NCI-H2171 treated with DMSO at 0.1 percent for 48 hours (cell line): ENCODE results near the gene TLR10.
"Not testable (repeated sequence)": the region's sequence is repeated elsewhere in the genome, so short reads cannot be mapped to it uniquely, and the experiment has no call there.

Experiments
- DNase-seq: peaks from one replicate; lab custom pipeline; 2025; lab: John Stamatoyannopoulos, UW

Gene TLR10

GRCh38 chr4:38800961-38801450, 18.2 kb upstream of the TLR10 start:
- DNase-seq, result no peak

DNA sequence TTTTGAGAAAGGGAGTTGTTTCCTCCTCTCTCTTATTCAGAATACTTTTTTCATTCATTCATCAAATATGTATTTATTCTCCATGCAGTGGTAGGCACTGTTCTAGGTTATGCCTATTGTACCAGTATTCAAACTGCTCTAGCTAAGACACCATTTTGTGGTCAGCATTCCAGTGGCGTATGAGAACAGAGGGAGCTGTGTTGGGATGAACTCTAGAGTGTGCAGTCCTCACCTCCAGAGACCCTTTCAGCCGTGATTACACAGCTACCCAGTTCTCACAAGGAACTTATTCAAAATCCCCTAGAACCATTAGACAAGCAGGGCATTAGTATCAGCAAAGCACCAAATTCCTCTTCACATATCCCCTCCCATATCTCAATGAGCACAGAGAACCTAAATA, 17.6 kb upstream of the TLR10 start:
- no peak for DNase-seq

DNA sequence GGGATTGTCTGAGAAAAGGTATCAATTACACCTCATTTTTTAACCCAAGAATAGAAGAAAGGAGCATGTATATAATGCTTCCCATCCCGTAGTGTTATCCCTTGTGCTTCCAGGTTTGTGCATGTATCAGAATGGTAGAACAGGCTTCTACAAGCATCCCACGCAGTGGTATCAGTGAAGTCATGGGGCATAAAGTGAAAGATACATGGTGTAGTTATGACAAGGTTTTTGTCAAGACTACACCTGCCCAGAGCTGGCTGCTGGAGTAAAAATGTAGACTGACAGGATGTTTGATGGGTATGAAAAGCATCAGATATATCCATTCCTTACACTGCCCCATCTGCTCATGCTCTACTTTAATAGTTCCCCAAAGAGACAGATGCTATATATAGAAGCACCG, 12.3 kb upstream of the TLR10 start:
- DNase-seq, result no peak

- DNase-seq, result no peak
These were observed 11.3 kb upstream of the TLR10 start for GRCh38 chr4:38794051-38794450.

DNA sequence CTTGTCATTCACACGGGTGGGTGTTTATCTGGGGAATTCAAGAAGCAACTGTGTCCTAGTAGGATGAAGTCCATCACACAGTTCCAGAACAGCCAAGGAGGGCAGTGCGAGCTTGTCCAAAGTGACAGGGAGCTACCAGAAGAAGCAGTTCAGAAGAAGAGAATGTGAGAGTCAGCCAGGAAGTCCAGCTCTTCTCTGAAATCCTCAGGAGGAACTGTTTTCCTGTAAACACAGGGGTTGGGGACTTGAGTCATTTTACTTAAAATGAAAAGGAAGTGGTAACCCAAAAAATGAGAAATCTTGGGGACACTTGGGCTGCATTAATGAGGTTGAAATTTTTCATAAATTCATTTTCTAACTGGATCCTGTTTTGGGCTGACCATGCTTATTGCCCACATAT, 8.2 kb upstream of the TLR10 start:
- no peak for DNase-seq

DNA sequence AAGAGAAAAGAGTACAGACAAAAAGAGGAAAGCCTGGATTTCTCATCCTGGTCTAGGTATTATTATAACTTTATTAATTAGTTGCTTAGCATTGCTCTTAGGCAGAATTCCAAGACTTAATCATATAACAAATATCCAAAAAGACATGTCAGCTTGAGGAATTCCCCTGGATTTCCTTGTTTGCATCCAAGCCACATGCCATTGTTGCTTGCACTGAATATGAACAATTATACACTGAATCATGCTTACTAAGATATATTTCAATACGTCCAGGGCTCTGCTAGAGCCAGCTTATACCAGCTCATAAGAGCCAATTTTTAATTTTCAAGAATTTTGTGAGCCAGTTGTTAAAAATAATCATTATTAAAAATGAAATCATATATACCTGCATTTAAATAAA, 5.5 kb upstream of the TLR10 start:
- DNase-seq, result no peak

DNA sequence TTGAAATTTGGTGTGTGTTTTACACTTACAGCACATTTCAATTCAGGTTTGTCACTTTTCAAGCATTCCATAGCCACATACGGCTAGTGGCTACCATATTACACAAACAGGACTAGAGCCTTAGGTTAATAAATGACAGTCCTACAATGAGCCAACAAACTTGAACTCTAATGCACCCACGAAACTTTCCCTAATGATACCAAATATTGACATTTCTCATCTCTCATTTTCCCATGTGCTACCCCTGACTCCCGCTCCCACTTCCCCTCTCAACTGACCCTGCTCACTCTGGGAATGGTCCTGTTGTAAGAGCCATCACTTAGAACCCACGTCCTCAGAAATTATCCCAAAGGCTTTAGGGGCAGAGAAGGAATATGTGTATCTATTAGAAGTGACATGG, 4.9 kb upstream of the TLR10 start:
- no peak for DNase-seq

- no peak for DNase-seq
These were observed 3.2 kb upstream of the TLR10 start for GRCh38 chr4:38785901-38786402.

GRCh38 chr4:38785041-38785790, 2.4 kb upstream of the TLR10 start:
- no peak for DNase-seq

DNA sequence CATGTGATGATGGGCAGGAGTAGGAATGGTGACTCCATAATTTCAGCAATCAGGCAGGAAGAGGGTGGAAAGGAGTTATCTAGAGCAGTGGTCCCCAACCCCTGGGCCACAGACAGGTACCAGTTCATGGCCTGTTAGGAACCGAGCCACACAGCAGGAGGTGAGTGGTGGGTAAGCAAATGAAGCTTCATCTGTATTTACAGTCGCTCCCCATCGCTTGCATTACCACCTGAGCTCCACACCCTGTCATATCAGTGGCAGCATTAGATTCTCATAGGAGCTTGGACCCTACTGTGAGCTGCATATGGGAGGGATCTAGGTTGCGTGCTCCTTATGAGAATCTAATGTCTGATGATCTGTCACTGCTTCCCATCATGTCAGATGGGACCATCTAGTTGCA, 1.4 kb upstream of the TLR10 start:
- no peak for DNase-seq

GRCh38 chr4:38783109-38783460, 295 bp upstream of the TLR10 start:
- DNase-seq, result no peak

- no peak for DNase-seq
These were observed 932 bp downstream of the TLR10 start for GRCh38 chr4:38781854-38782261.

DNA sequence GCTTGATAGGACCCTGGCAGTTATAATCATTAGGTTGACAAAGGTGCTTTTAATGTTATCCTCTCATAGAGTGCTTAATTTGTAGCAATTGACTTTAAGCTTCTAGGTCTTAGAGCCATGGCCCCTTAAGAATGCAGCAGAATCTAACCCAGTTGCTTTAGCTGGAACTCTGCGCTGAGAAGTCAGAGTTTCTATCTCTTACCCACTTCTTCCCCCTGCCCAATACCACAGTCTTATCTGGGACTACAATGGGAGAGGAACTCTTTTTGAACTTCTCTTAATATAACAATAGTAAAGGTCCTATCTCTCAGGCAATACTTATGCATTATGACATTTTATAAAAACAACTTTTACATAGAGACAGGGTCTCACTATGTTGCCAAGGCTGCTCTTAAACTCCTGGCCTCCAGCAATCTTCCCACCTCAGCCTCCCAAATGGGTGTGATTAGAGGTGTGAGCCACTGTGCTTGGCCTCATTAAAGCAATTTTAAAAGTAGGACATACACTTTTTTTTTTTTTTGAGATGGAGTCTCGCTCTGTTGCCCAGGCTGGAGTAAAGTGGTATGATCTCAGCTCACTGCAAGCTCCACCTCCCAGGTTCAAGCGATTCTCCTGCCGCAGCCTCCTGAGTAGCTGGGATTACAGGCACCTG, 1.8 kb downstream of the TLR10 start:
- no peak for DNase-seq

DNA sequence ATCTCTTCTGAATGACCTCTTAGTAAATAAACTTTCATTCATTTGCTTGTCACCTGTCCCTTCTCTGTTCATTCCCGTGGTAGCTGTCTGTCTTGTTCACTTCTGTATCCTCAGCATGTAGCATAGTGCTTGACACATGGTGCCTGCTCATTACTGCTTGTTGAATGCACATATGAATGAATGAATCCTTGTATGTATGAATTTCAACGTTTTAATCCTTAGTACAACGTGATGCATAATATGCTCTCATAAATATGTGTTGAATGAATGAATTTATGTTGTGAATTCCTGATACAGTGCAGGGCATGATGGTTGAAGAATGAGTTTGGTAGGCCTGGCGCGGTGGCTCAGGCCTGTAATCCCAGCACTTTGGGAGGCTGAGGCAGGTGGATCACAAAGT, 3.0 kb downstream of the TLR10 start:
- no peak for DNase-seq

- not testable (repeated sequence) for DNase-seq
These were observed 4.9 kb downstream of the TLR10 start for GRCh38 chr4:38777925-38778324.

DNA sequence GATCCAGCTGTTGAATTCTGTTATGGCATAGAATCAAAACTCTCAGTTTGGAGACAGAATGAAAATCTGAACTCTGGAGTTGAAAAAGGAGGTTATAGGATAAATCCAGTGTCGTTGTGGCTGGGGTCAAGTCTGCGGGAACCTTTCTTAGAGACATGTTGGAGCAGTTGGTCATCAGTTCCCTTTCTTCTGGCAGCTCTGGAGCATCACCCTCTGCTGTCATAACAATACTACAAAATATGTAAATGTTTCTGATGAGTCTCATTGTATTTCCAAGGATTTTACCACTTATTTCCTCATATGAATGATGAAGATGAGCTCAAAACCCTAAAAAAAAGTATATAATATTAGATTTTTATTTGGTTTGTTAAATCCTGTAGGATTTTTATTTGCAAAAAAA, 7.5 kb downstream of the TLR10 start:
- DNase-seq, result no peak

DNA sequence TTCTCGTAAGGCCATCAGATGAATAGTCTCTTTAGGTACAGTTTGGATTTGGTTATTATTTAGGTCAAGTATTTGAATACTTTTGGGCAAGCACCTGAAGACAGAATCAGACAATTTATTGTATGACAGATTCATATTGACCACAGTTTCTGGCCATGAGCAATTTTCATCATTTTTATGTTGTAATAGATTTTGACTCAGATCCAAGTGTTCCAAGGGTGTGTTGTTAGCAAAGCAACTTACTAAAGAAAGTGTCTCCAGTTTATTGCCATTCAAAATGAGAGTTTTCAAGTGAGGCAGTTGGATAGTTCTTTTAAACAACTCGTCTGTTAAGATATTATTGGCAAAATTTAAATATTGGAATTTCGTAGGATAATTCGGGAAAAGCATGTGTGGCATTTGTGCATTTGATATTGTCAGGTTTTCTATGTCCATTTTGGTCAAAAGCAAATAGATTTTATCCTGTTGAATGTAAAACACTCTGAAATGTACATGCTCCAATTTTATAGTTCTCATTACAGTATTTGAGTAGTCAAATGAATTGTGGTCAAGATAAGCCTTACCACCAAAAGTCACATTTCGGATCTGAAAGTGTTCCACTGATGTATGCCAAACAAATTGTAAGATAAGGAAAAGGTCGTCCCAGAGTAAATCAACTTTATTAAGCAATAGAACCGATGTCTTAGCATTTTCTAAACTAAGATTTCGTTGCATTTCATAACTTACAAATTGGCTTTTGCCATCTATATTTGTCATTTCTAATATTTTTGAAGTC, 8.4 kb downstream of the TLR10 start:
- DNase-seq, result no peak

- not testable (repeated sequence) for DNase-seq
These were observed 12.5 kb downstream of the TLR10 start for GRCh38 chr4:38770281-38770680.

- DNase-seq, result no peak
These were observed 12.9 kb downstream of the TLR10 start for GRCh38 chr4:38769857-38770256.

- DNase-seq, result no peak
These were observed 13.3 kb downstream of the TLR10 start for GRCh38 chr4:38769441-38769840.

DNA sequence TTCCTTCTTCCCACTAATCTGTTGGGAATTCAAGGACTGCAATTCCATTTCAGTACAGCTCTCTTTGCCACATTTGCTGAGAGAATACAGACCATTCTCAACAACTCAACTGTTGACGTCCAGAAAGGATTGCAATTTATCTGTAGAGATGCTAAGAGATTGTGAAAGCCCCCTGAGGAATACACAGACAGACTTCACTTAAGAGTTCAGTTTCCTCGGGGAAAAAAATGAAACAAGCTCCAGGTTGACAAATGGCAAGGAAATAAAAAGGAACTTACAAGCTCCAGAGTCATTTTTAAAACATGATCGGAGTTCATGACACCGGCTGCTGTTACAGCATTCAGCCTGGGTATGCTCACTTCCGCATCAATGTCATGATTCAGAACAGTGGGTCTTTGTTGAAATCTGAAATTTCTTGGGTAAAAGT, 13.8 kb downstream of the TLR10 start:
- no peak for DNase-seq

DNA sequence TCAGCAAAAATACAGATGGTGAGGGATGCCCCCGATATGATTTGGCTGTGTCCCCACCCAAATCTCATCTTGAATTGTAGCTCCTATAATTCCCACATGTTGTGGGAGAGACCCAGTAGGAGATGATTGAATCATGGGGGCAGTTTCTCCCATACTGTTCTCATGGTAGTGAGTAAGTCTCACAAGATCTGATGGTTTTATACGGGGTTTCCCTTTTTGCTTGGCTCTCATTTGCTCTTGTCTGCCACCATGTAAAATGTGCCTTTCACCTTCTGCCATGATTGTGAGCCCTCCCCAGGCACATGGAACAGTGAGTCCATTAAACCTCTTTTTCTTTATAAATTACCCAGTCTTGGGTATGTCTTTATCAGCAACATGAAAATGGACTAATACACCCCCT, 15.8 kb downstream of the TLR10 start:
- not testable (repeated sequence) for DNase-seq

DNA sequence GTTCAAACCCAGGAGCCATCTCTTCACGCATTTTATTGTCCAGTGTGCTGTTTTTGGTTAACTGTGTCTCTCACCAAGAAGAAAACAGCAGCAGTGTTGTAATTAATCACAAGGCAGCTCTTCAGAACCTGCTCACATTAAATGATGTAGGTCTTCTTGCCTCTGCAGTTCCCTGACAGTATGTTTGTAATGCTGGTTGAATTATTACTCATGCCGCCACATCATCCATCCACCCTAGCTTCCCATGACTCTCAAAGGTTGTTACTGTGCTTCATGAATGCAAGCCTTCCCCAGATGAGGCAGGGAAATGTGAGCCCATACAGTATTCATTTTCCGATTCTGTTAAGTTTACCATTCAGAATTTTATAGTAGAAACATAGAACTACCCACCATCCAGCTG, 17.4 kb downstream of the TLR10 start:
- no peak for DNase-seq
